ENCODE data around the gene TBC1D7.
A peak's percentile ranks its signal among the peaks of the same experiment; 100 is the strongest.

Gene TBC1D7

DNA sequence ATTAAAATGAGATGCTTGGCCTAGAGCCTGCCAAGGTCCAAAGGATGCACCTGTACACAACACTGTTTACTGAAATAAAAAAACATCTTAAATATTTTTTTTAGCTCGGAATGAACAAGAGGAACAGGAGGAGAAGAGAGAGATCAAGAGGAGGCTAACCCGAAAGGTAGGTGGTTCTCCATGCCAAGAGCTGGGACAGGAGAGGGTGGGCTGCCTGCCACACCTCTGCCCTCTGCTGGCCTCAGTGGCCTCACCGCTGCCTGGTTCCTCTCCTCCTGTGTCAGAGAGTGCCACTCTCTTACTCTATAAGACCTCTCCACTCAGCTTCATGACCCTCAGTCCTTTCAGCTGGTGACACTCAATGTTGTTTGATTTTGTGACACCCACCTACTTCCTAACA lies 50.2 kb downstream of the TBC1D7 start:
- H3K36me3 ChIP-seq (ENCODE audit: control insufficient read depth in 2 of 2, insufficient read depth in 1 of 2, low read length in 2 of 2) = no peaks in the 10 kb centered on the region
- H3K4me3 ChIP-seq (ENCODE audit: low read depth, low read length) = no peak overlapping the region
- no peak overlapping the region for H3K27ac ChIP-seq (ENCODE audit: extremely low read depth, low read depth, low read length)
- POLR2A ChIA-PET = no interaction called here
- TF ChIP-seq ZIC2 (tag by site-specific recombination; IDR thresholded peaks at IDR 0.05) = no peak
- peak; percentile 60 for TF ChIP-seq CTCF (tag by site-specific recombination; IDR thresholded peaks at IDR 0.05)
- peak; percentile 22; the same call in 1 of the 2 replicates for TF ChIP-seq ZNF654 (tag by site-specific recombination; IDR thresholded peaks at IDR 0.05; ENCODE audit: low read depth)
- no peak for TF ChIP-seq ZNF510 (tag by site-specific recombination; IDR thresholded peaks at IDR 0.05; ENCODE audit: insufficient replicate concordance)
- no peak for TF ChIP-seq ZNF623 (tag by site-specific recombination; IDR thresholded peaks at IDR 0.05)
- CTCF ChIA-PET = interaction anchor here (0.5 to 2.9 kb wide), 11 partner anchors 9 to 637 kb away, joined by 3 to 14 read pairs (median 4); no protein-coding TSS in a partner anchor
- no peaks in the 10 kb centered on the region for H3K4me1 ChIP-seq (ENCODE audit: control insufficient read depth, insufficient read depth, low read length)
- no peaks in the 10 kb centered on the region for H3K9me3 ChIP-seq (ENCODE audit: control insufficient read depth, insufficient read depth, low read depth, low read length)

DNA sequence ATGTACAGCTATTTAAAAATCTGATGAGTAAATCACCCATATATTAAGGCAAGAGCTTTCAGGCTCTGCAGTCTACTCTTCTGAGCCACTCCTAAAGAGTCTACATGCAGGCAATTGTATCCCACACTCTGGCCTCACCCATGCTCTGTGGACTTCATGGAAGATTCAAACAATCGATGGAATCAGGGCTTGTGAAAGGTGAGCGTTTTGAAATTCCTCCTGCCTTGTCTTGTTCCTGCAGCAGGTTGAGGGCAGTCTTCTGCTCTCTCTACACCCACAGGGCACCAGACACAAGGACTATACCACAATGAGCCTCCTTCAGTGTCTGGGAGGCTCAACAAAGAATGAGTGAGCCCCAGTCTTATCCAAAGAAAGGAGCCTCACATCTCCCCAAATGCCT lies 51.1 kb downstream of the TBC1D7 start:
- H3K27ac ChIP-seq (ENCODE audit: extremely low read depth, low read depth, low read length) = no peak overlapping the region
- CTCF ChIA-PET = interaction anchor here (0.7 to 2.9 kb wide), 4 partner anchors 8 to 366 kb away, joined by 3 to 14 read pairs (median 6); no protein-coding TSS in a partner anchor

DNA sequence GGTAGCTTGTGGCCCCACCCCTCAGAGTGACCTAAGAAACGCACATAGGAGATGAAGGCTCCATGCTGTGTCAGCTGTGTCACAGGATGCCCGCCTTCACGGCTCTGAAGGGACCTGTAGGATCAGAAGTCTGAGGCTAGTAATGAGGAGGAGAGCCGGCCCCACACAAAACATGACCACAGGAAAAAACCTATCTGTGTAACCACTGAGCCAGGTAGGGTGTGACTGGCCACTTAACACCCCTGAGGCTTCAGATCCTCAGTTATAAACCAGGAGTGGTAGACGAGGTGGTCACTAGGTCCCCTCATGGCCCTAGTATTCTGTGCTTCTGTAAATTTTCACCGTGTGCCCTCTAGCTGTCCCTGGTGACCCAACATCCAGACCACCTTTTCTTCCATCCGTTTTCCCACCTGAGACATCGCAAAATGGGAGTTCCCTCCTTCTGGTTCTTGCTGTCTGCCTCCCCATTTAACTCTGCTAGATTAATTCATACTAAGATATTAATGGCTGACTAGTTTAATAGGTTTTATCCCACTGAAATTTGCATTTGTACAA lies 52.8 kb downstream of the TBC1D7 start:
- H3K27ac ChIP-seq (ENCODE audit: extremely low read depth, low read depth, low read length) = no peak overlapping the region
- H3K4me1 ChIP-seq (ENCODE audit: control insufficient read depth, insufficient read depth, low read length) = no peaks in the 10 kb centered on the region
- H3K36me3 ChIP-seq (ENCODE audit: control insufficient read depth in 2 of 2, insufficient read depth in 1 of 2, low read length in 2 of 2) = no peaks in the 10 kb centered on the region
- ChIA-PET CTCF (no interaction called here), POLR2A (no interaction called here)
- no peaks in the 10 kb centered on the region for H3K9me3 ChIP-seq (ENCODE audit: control insufficient read depth, insufficient read depth, low read depth, low read length)
- H3K4me3 ChIP-seq (ENCODE audit: low read depth, low read length) = no peak overlapping the region
- TF ChIP-seq, protein P1, sequence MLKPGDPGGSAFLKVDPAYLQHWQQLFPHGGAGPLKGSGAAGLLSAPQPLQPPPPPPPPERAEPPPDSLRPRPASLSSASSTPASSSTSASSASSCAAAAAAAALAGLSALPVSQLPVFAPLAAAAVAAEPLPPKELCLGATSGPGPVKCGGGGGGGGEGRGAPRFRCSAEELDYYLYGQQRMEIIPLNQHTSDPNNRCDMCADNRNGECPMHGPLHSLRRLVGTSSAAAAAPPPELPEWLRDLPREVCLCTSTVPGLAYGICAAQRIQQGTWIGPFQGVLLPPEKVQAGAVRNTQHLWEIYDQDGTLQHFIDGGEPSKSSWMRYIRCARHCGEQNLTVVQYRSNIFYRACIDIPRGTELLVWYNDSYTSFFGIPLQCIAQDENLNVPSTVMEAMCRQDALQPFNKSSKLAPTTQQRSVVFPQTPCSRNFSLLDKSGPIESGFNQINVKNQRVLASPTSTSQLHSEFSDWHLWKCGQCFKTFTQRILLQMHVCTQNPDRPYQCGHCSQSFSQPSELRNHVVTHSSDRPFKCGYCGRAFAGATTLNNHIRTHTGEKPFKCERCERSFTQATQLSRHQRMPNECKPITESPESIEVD (tag by site-specific recombination; IDR thresholded peaks at IDR 0.05) = no peak
- TF ChIP-seq ZNF747 (tag by site-specific recombination; IDR thresholded peaks at IDR 0.05) (no peak), ZSCAN18 (tag by site-specific recombination; IDR thresholded peaks at IDR 0.05) (no peak), ZNF280D (tag by site-specific recombination; IDR thresholded peaks at IDR 0.05) (no peak)

More for the DNA sequence above, 51.1 kb downstream of the TBC1D7 start:
- H3K9me3 ChIP-seq (ENCODE audit: control insufficient read depth, insufficient read depth, low read depth, low read length) = no peaks in the 10 kb centered on the region
- POLR2A ChIA-PET = no interaction called here
- H3K36me3 ChIP-seq (ENCODE audit: control insufficient read depth in 2 of 2, insufficient read depth in 1 of 2, low read length in 2 of 2) = no peaks in the 10 kb centered on the region
- TF ChIP-seq ZNF660 (tag by site-specific recombination; IDR thresholded peaks at IDR 0.05) (no peak), ZNF776 (tag by site-specific recombination; IDR thresholded peaks at IDR 0.05; ENCODE audit: borderline replicate concordance) (no peak)
- H3K4me3 ChIP-seq (ENCODE audit: low read depth, low read length) = no peak overlapping the region
- H3K4me1 ChIP-seq (ENCODE audit: control insufficient read depth, insufficient read depth, low read length) = no peaks in the 10 kb centered on the region

All from HEK293 (cell line).